Mesodermal cell (in vitro differentiated cells): Measurements from ENCODE around the gene TECPR2.

Source experiments
- H3K27ac ChIP-seq: 2 replicates; pipeline ENCODE4 v1.7.0; 2013; ENCODE audit warnings: mild to moderate bottlenecking, low read depth, low read length, moderate library complexity; ENCODE audit not compliant: severe bottlenecking
- H3K36me3 ChIP-seq: 2 replicates; pipeline ENCODE4 v1.7.1; 2013; ENCODE audit warnings: mild to moderate bottlenecking, low read length, moderate library complexity; ENCODE audit not compliant: control insufficient read depth, insufficient read depth
- H3K4me1 ChIP-seq: one replicate; pipeline ENCODE4 v1.7.1; 2013; ENCODE audit warnings: mild to moderate bottlenecking, low read length; ENCODE audit not compliant: insufficient read depth, control insufficient read depth, poor library complexity, severe bottlenecking
- H3K4me3 ChIP-seq: 2 replicates; pipeline ENCODE4 v1.7.0; 2013; ENCODE audit warnings: low read length, control low read depth, mild to moderate bottlenecking; ENCODE audit not compliant: insufficient read depth, poor library complexity, severe bottlenecking; ENCODE audit errors: extremely low read depth
- H3K9me3 ChIP-seq: 2 replicates; pipeline ENCODE4 v1.7.1; 2013; ENCODE audit warnings: mild to moderate bottlenecking, low read length, moderate library complexity; ENCODE audit not compliant: control insufficient read depth
- WGBS, 2 experiments: methylation state at CpG; one replicate each; pipeline ENCODE4 v1.1.5; 2013; ENCODE audit warnings: missing lambda C conversion rate in 2 of 2; ENCODE audit not compliant: insufficient coverage in 2 of 2; 5-methylcytosine and 5-hydroxymethylcytosine counted together

Gene TECPR2

DNA sequence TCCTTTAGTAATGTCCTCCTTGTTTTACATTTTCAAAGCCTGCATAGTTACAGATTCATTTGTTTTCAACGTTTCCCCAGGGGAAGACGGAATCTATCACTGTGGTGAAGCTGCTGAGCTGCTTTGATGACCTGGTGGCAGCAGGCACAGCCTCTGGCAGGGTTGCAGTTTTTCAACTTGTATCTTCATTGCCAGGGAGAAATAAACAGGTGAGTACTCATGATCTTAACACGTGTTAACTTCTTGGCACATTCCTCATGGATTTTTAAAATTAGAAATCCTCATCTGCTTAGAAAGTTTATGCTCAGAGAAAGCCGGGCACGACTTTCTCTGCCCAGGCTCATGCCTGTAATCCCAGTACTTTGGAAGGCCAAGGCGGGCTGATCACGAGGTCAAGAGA lies 44.5 kb downstream of the TECPR2 start:
- WGBS, 2 experiments: 79 to 94% methylated on average over 6 to 7 of the region's 7 CpGs
- H3K36me3 ChIP-seq: peaks cover 15% of the 10 kb centered on the region
- H3K9me3 ChIP-seq: peaks cover 8% of the 10 kb centered on the region
- no peaks in the 10 kb centered on the region for H3K4me1 ChIP-seq
- no peak overlapping the region for H3K4me3 ChIP-seq
- no peak overlapping the region for H3K27ac ChIP-seq

DNA sequence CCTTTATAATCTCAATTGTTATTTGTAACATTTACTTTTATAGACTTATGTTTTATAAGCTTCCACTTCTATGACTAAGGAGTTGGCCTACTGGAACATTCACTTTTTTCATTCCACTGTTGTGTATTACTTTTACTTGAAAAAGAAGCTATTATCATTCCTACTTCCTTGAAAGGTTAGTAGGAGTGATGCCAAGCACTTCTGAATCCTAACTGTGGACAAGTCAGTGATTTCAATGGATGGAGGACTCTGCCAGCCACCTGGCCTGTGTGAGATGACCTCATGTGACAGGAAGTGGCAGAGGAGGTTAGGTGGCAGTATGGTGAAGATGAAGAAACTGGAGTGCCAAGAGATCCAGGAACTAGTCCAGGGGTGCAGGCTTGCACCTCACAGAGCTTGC lies 46.0 kb downstream of the TECPR2 start:
- H3K9me3 ChIP-seq: no peaks in the 10 kb centered on the region
- peaks cover 17% of the 10 kb centered on the region for H3K36me3 ChIP-seq
- H3K4me3 ChIP-seq: no peak overlapping the region
- H3K27ac ChIP-seq: no peak overlapping the region
- no peaks in the 10 kb centered on the region for H3K4me1 ChIP-seq

- Histone ChIP-seq H3K4me3 (no peak overlapping the region), H3K9me3 (no peaks in the 10 kb centered on the region), H3K36me3 (peaks cover 25% of the 10 kb centered on the region), H3K4me1 (no peaks in the 10 kb centered on the region), H3K27ac (no peak overlapping the region)
- 84 to 87% methylated on average over 16 of the region's 16 CpGs for WGBS, 2 experiments
These were observed 52.9 kb downstream of the TECPR2 start for GRCh38 chr14:102415671-102416070.

DNA sequence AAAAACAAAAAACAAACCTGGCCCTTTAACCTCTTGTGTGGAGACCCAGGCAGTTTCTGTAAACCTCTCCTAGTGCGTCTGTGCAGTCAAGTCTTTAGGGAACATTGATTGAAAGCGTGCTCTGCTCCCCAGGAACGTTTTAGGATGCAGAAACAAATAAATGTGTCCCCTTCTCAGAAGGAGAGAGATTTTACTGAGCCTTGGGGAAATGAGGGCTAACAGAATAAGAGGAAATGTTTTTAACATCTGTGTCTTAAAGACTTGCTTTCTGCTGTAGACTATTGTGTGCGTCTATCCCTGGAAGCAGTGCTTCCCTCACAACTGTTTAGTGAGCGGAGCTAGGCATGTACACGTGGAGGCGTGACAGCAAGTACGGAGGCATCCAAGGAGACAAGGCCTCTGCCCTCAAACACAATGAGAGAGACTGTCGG lies 54.3 kb downstream of the TECPR2 start:
- Histone ChIP-seq H3K4me3 (no peak overlapping the region), H3K9me3 (no peaks in the 10 kb centered on the region), H3K27ac (no peak overlapping the region), H3K4me1 (no peaks in the 10 kb centered on the region), H3K36me3 (peaks cover 23% of the 10 kb centered on the region)
- 86 to 90% methylated on average over 7 to 9 of the region's 9 CpGs for WGBS, 2 experiments

DNA sequence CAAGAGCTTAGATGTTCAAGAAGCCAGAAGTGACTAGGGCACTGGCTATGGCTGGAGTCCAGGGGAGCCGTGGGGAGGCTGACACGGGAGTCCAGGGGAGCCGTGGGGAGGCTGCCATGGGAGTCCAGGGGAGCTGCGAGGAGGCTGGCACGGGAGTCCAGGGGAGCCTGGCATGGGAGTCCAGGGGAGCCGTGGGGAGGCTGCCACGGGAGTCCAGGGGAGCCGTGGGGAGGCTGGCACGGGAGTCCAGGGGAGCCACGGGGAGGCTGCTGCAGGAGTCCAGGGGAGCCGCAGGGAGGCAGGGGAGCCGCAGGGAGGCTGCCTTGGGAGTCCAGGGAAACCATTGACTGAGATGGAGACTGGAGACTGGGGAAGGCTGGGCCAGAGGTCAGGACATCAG lies 54.9 kb downstream of the TECPR2 start:
- 95% methylated on average over 10 to 12 of the region's 12 CpGs for WGBS, 2 experiments

DNA sequence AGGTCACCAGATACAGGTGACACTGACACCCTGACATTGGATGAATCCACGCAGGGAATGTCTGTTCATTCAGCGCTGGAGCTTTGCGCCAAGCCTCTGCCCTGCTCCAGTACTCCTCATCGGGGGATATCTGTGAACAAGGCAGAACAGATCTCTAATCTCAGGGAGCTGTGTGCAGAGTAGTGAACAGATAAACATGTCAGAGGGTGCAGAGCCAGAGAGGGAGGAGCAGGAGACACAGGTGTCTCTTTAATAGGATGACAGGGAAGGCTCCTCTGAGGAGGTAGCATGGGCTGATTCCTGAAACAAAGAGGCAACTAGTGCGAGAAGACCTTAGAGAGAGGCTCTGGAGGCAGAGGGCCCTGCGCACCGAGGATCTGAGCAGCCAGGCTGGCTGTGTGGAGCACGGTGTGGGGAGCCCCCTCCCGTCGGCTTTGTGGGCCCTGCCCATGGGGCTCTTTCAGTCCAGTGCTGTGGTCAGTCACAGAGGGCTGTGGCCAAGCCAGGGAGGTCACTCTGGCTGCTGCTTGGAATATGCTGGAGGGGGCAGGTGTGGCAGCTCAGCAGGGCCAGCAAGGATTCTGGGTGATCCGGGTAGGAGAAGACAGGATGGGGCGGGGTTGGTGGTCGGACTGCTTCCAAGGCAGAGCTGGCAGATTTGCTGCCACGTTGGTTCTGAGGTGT lies 55.6 kb downstream of the TECPR2 start:
- Histone ChIP-seq H3K4me1 (no peaks in the 10 kb centered on the region), H3K4me3 (no peak overlapping the region), H3K27ac (no peak overlapping the region), H3K36me3 (peaks cover 19% of the 10 kb centered on the region), H3K9me3 (no peaks in the 10 kb centered on the region)
- 93 to 95% methylated on average over 13 to 14 of the region's 14 CpGs for WGBS, 2 experiments

More for the DNA sequence above, 54.9 kb downstream of the TECPR2 start:
- H3K36me3 ChIP-seq: peaks cover 19% of the 10 kb centered on the region
- no peak overlapping the region for H3K4me3 ChIP-seq
- no peaks in the 10 kb centered on the region for H3K9me3 ChIP-seq
- no peaks in the 10 kb centered on the region for H3K4me1 ChIP-seq
- H3K27ac ChIP-seq: no peak overlapping the region

GRCh38 chr14:102418853-102419240 lies 56.1 kb downstream of the TECPR2 start:
- no peaks in the 10 kb centered on the region for H3K4me1 ChIP-seq
- no peaks in the 10 kb centered on the region for H3K9me3 ChIP-seq
- 89 to 95% methylated on average over 10 to 14 of the region's 14 CpGs for WGBS, 2 experiments
- no peak overlapping the region for H3K4me3 ChIP-seq
- peaks cover 20% of the 10 kb centered on the region for H3K36me3 ChIP-seq
- H3K27ac ChIP-seq: no peak overlapping the region

DNA sequence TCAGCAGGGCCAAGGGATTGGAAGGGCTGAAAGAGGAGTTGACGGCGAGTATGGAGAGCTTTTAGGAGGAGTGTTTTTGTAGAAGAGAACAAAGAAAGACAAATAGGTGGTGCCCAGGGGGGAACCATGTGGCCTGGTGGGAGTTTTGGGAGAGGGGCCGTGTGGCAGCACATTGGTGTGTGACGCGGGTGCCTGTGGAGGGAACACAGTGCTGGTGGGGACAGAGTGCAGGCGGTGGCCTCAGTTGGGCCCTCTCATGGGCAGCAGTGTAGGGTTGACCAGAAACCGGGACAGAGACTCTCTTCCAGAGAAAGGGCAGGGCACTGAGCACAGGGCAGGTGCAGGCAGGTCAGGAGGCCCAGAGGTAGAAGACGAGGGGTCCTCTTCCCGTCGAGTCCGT lies 56.5 kb downstream of the TECPR2 start:
- Histone ChIP-seq H3K4me1 (no peaks in the 10 kb centered on the region), H3K27ac (no peak overlapping the region), H3K9me3 (no peaks in the 10 kb centered on the region), H3K4me3 (no peak overlapping the region), H3K36me3 (peaks cover 23% of the 10 kb centered on the region)
- 94 to 95% methylated on average over 11 of the region's 11 CpGs for WGBS, 2 experiments

DNA sequence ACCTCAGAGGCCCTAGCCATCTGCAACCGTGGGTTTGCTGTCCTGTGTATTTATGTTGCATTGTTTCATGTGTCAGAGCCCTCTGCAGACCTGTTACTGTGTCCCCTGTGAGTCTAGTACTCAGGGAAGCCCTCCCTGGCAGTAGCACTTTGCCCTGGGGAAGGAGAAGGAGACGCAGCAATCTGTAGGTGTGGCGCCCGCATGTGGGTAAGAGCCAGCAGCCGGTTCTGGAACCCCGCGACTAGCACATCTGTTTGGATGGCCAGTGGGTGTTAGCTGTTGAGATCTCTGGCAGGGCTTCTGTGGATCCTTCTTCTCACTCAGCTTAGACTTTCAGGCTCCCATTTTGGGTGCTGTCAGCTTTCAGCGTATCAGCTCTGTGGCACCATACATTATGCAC lies 57.0 kb downstream of the TECPR2 start:
- 95 to 99% methylated on average over 4 to 8 of the region's 8 CpGs for WGBS, 2 experiments
- H3K4me1 ChIP-seq: no peaks in the 10 kb centered on the region
- H3K27ac ChIP-seq: no peak overlapping the region
- no peaks in the 10 kb centered on the region for H3K9me3 ChIP-seq
- H3K4me3 ChIP-seq: no peak overlapping the region
- peaks cover 19% of the 10 kb centered on the region for H3K36me3 ChIP-seq

GRCh38 chr14:102421411-102422057 lies 58.8 kb downstream of the TECPR2 start:
- 89 to 98% methylated on average over 7 to 8 of the region's 10 CpGs for WGBS, 2 experiments
- Histone ChIP-seq H3K36me3 (peaks cover 25% of the 10 kb centered on the region), H3K4me1 (no peaks in the 10 kb centered on the region)

GRCh38 chr14:102424520-102424919 lies 61.8 kb downstream of the TECPR2 start:
- H3K4me3 ChIP-seq: no peak overlapping the region
- H3K9me3 ChIP-seq: no peaks in the 10 kb centered on the region
- H3K4me1 ChIP-seq: no peaks in the 10 kb centered on the region
- peaks cover 39% of the 10 kb centered on the region for H3K36me3 ChIP-seq
- no peak overlapping the region for H3K27ac ChIP-seq
- 98% methylated on average over 4 of the region's 4 CpGs for WGBS, 2 experiments

More at GRCh38 chr14:102421411-102422057, 58.8 kb downstream of the TECPR2 start:
- H3K4me3 ChIP-seq: no peak overlapping the region
- no peaks in the 10 kb centered on the region for H3K9me3 ChIP-seq
- H3K27ac ChIP-seq: no peak overlapping the region
